GM12878 (cell line): ENCODE measurements around the gene TLCD2. TPM values are rescaled to one million over a fixed set of nuclear protein-coding genes. Genes with fewer than 3 reads are reported as not detected.
A peak's percentile ranks its signal among the peaks of the same experiment; 100 is the strongest.

Experiments
- ATF7 ChIP-seq: fragments of 450-650 bp; IDR thresholded peaks from 2 replicates; pipeline ENCODE4 v1.6.1; 2016; ENCODE audit warnings: low read depth, mild to moderate bottlenecking
- BCL11A ChIP-seq: IDR thresholded peaks from 2 replicates; pipeline ENCODE4 v1.6.1; 2011; ENCODE audit warnings: low read depth, low read length
- CHD4 ChIP-seq: fragments of 200-600 bp; sonication (generic); IDR thresholded peaks from 2 replicates; pipeline ENCODE4 v1.6.1; 2016; ENCODE audit warnings: mild to moderate bottlenecking
- EP300 ChIP-seq, 2 experiments: fragments of 150-350 bp in 1 of 2; IDR thresholded peaks; 2 replicates each; pipeline ENCODE4 v1.6.1; 2011 to 2012; ENCODE audit warnings: low read depth in 2 of 2, low read length in 2 of 2, borderline replicate concordance in 1 of 2, improper control_type of control experiment in 1 of 2, inconsistent platforms in 1 of 2; ENCODE audit not compliant: control insufficient read depth in 1 of 2
- FOXM1 ChIP-seq: IDR thresholded peaks from 2 replicates; pipeline ENCODE4 v1.6.1; 2012; ENCODE audit warnings: low read depth, mild to moderate bottlenecking, inconsistent platforms, low read length, moderate library complexity
- HCFC1 ChIP-seq: fragments of 150-350 bp; IDR thresholded peaks from 2 replicates; pipeline ENCODE4 v1.6.1; 2014; ENCODE audit warnings: low read length
- IRF4 ChIP-seq: IDR thresholded peaks from 2 replicates; pipeline ENCODE4 v1.6.1; 2011; ENCODE audit warnings: low read depth, low read length
- IRF5 ChIP-seq: fragments of 450-650 bp; IDR thresholded peaks from 2 replicates; pipeline ENCODE4 v1.6.1; 2017; ENCODE audit warnings: borderline replicate concordance
- KAT2A ChIP-seq: conservative IDR thresholded peaks from 2 replicates; pipeline ENCODE4 v1.6.1; 2011; ENCODE audit warnings: low read depth, low read length; ENCODE audit not compliant: control insufficient read depth
- MYC ChIP-seq: IDR thresholded peaks from 2 replicates; pipeline ENCODE4 v1.6.1; 2011; ENCODE audit warnings: mild to moderate bottlenecking, low read length, moderate library complexity, inconsistent platforms; ENCODE audit not compliant: insufficient read depth, insufficient replicate concordance, insufficient read length, severe bottlenecking
- NBN ChIP-seq: fragments of 450-650 bp; IDR thresholded peaks from 2 replicates; pipeline ENCODE4 v1.6.1; 2016
- NR2C2 ChIP-seq: IDR thresholded peaks from 2 replicates; pipeline ENCODE4 v1.6.1; 2011; ENCODE audit warnings: borderline replicate concordance, low read depth; ENCODE audit not compliant: control insufficient read depth, insufficient read length
- RUNX3 ChIP-seq: IDR thresholded peaks from 2 replicates; pipeline ENCODE4 v1.6.1; 2012; ENCODE audit warnings: low read length, inconsistent platforms
- SRF ChIP-seq, 2 experiments: IDR thresholded peaks; 2 replicates each; pipeline ENCODE4 v1.6.1; 2011; ENCODE audit warnings: low read depth in 2 of 2, low read length in 2 of 2, mild to moderate bottlenecking in 1 of 2, moderate library complexity in 1 of 2
- USF1 ChIP-seq: IDR thresholded peaks from 2 replicates; pipeline ENCODE4 v1.6.1; 2011; ENCODE audit warnings: borderline replicate concordance, low read depth, mild to moderate bottlenecking, moderate library complexity, mixed read lengths, low read length; ENCODE audit not compliant: insufficient read depth; ENCODE audit errors: extremely low read length
- WRNIP1 ChIP-seq: IDR thresholded peaks from 2 replicates; pipeline ENCODE4 v1.6.1; 2011; ENCODE audit warnings: low read depth, low read length, improper control_type of control experiment, borderline replicate concordance
- ZNF217 ChIP-seq: fragments of 450-650 bp; IDR thresholded peaks from 2 replicates; pipeline ENCODE4 v1.6.1; 2017; ENCODE audit warnings: antibody characterized with exemption, mild to moderate bottlenecking
- ZNF274 ChIP-seq: IDR thresholded peaks from one replicate; pipeline ENCODE4 v1.8.0; 2011; ENCODE audit not compliant: insufficient read length, insufficient read depth
- ZNF622 ChIP-seq: fragments of 450-650 bp; IDR thresholded peaks from 2 replicates; pipeline ENCODE4 v1.6.1; 2017; ENCODE audit warnings: mild to moderate bottlenecking, inconsistent platforms
- ZSCAN29 ChIP-seq: fragments of 450-650 bp; IDR thresholded peaks from 2 replicates; pipeline ENCODE4 v1.6.1; 2017; ENCODE audit warnings: mild to moderate bottlenecking, moderate library complexity
- ZZZ3 ChIP-seq: IDR thresholded peaks from 2 replicates; pipeline ENCODE4 v1.6.1; 2011; ENCODE audit warnings: low read depth; ENCODE audit not compliant: control insufficient read depth, insufficient read length
- polyA plus RNA-seq, 11 experiments: library from polyadenylated mRNA; depleted of rRNA in 4 of 11; unstranded in 6 of 11; stranded (reverse) in 5 of 11; fragments of >200 nt; fragmentation: Nextera tagmentation in 4 of 11; fragmentation: Illumina TruSeq in 1 of 11; extraction: Ambion mirVana in 4 of 11; extraction: Trizol in 1 of 11; gene quantifications; 1 replicate in 1 of 11; 2 replicates in 10 of 11; pipeline versions ENCODE4 v1.2.1 to v1.2.3, GENCODE V29; 2011 to 2016; ENCODE audit warnings: inconsistent platforms in 2 of 11, missing spikeins in 2 of 11, low read depth in 1 of 11
- total RNA-seq, 4 experiments: library from RNA; depleted of rRNA in 3 of 4; stranded (reverse); fragments of >200 nt in 3 of 4; fragmentation: Illumina TruSeq in 1 of 4; extraction: Trizol in 1 of 4; gene quantifications; 2 replicates each; pipeline versions ENCODE4 v1.2.1 to v1.2.3, GENCODE V29; 2013 to 2021
- TF ChIP-seq, protein P1 (sequence below): IDR thresholded peaks from 2 replicates; pipeline ENCODE4 v1.6.1; 2011; ENCODE audit warnings: low read depth, mild to moderate bottlenecking, low read length, moderate library complexity, borderline replicate concordance; ENCODE audit errors: extremely low read depth
- TF ChIP-seq, protein P2 (sequence below): IDR thresholded peaks from 2 replicates; pipeline ENCODE4 v1.6.1; 2011; ENCODE audit warnings: mild to moderate bottlenecking, low read depth, low read length, moderate library complexity; ENCODE audit not compliant: insufficient replicate concordance
- TF ChIP-seq, protein P3 (sequence below), 3 experiments: IDR thresholded peaks in 2 of 3; conservative IDR thresholded peaks in 1 of 3; 2 replicates each; pipeline ENCODE4 v1.5.1; 2011; ENCODE audit warnings: low read depth in 3 of 3, low read length in 3 of 3, mild to moderate bottlenecking in 3 of 3, control low read depth in 2 of 3, moderate library complexity in 2 of 3, inconsistent platforms in 1 of 3, mixed read lengths in 1 of 3; ENCODE audit not compliant: control insufficient read depth in 2 of 3, insufficient read depth in 1 of 3; ENCODE audit errors: extremely low read depth in 1 of 3

The TLCD2 gene
- total and polyA plus RNA-seq, 10 of the 15 experiments (the other 5 are each of a cell fraction or from before 2014, with no cell fraction given), result 0.02 to 0.15 (median 0.05) TPM; not detected in 2

GRCh38 chr17:1716076-1716911 is 6.1 kb upstream of the TLCD2 start (continued):
- TF ChIP-seq ZNF274 (no peak), ZZZ3 (no peak), IRF4 (no peak), KAT2A (no peak), SRF (IDR thresholded peaks at IDR 0.05; ENCODE audit: low read depth in 2 of 2, low read length in 2 of 2) (peak; percentile 17 to 39; a peak in 2 of 4 replicates), ZNF217 (no peak), IRF5 (no peak), BCL11A (no peak), ZSCAN29 (no peak), CHD4 (no peak), NR2C2 (no peak), HCFC1 (peak; percentile 92), NBN (no peak; the same call in 1 of the 2 replicates), MYC (peak; percentile 42), FOXM1 (no peak; the same call in 1 of the 2 replicates), ATF7 (peak; percentile 41; the same call in 1 of the 2 replicates), WRNIP1 (no peak), RUNX3 (no peak), ZNF622 (no peak), EP300 (IDR thresholded peaks at IDR 0.05; ENCODE audit: borderline replicate concordance in 1 of 2, control insufficient read depth in 1 of 2, low read depth in 2 of 2, low read length in 2 of 2) (no peak), USF1 (peak; percentile 64)
- TF ChIP-seq, protein P1, sequence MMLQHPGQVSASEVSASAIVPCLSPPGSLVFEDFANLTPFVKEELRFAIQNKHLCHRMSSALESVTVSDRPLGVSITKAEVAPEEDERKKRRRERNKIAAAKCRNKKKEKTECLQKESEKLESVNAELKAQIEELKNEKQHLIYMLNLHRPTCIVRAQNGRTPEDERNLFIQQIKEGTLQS, result no peak
- TF ChIP-seq, protein P2, sequence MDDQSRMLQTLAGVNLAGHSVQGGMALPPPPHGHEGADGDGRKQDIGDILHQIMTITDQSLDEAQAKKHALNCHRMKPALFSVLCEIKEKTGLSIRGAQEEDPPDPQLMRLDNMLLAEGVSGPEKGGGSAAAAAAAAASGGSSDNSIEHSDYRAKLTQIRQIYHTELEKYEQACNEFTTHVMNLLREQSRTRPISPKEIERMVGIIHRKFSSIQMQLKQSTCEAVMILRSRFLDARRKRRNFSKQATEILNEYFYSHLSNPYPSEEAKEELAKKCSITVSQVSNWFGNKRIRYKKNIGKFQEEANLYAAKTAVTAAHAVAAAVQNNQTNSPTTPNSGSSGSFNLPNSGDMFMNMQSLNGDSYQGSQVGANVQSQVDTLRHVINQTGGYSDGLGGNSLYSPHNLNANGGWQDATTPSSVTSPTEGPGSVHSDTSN, result peak; percentile 95
- TF ChIP-seq, protein P3, sequence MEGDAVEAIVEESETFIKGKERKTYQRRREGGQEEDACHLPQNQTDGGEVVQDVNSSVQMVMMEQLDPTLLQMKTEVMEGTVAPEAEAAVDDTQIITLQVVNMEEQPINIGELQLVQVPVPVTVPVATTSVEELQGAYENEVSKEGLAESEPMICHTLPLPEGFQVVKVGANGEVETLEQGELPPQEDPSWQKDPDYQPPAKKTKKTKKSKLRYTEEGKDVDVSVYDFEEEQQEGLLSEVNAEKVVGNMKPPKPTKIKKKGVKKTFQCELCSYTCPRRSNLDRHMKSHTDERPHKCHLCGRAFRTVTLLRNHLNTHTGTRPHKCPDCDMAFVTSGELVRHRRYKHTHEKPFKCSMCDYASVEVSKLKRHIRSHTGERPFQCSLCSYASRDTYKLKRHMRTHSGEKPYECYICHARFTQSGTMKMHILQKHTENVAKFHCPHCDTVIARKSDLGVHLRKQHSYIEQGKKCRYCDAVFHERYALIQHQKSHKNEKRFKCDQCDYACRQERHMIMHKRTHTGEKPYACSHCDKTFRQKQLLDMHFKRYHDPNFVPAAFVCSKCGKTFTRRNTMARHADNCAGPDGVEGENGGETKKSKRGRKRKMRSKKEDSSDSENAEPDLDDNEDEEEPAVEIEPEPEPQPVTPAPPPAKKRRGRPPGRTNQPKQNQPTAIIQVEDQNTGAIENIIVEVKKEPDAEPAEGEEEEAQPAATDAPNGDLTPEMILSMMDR (IDR thresholded peaks at IDR 0.05 in 2 of 3, conservative IDR thresholded peaks at IDR 0.05 in 1 of 3; ENCODE audit: control insufficient read depth in 2 of 3, extremely low read depth in 1 of 3, insufficient read depth in 1 of 3, low read depth in 3 of 3, low read length in 3 of 3), result no peak; a peak in 1 of 6 replicates
